HEK293 (cell line): ENCODE results near the gene BORCS6.
A peak's percentile ranks its signal among the peaks of the same experiment; 100 is the strongest.

Experiments
- BCL6B ChIP-seq: fragments of 450-650 bp; formaldehyde crosslinking; IDR thresholded peaks from 2 replicates; pipeline ENCODE4 v1.5.1; 2017; ENCODE audit warnings: missing biosample characterization, missing genetic modification characterization
- CTCF ChIP-seq: fragments of 450-650 bp; formaldehyde crosslinking; IDR thresholded peaks from 2 replicates; pipeline ENCODE4 v1.5.1; 2016; ENCODE audit warnings: missing biosample characterization, missing genetic modification characterization
- GLIS2 ChIP-seq: fragments of 450-650 bp; formaldehyde crosslinking; IDR thresholded peaks from 2 replicates; pipeline ENCODE4 v1.5.1; 2016; ENCODE audit warnings: missing biosample characterization, missing genetic modification characterization
- KLF9 ChIP-seq: fragments of 450-650 bp; formaldehyde crosslinking; IDR thresholded peaks from 2 replicates; pipeline ENCODE4 v1.5.1; 2016; ENCODE audit warnings: missing biosample characterization, missing genetic modification characterization, low read depth
- PBX3 ChIP-seq: sonication (generic); formaldehyde crosslinking; IDR thresholded peaks from 2 replicates; pipeline ENCODE4 v1.8.1; 2022; ENCODE audit warnings: mild to moderate bottlenecking, moderate library complexity, missing genetic modification reagents
- PRDM4 ChIP-seq: fragments of 450-650 bp; formaldehyde crosslinking; IDR thresholded peaks from 2 replicates; pipeline ENCODE4 v1.5.1; 2017; ENCODE audit warnings: missing biosample characterization, missing genetic modification characterization
- PRDM6 ChIP-seq: fragments of 450-650 bp; formaldehyde crosslinking; IDR thresholded peaks from 2 replicates; pipeline ENCODE4 v1.5.1; 2017; ENCODE audit warnings: missing biosample characterization, missing genetic modification characterization
- SALL2 ChIP-seq: fragments of 450-650 bp; formaldehyde crosslinking; IDR thresholded peaks from 2 replicates; pipeline ENCODE4 v1.5.0; 2017; ENCODE audit warnings: missing biosample characterization, mild to moderate bottlenecking, missing genetic modification characterization, borderline replicate concordance
- ZBTB11 ChIP-seq: fragments of 450-650 bp; formaldehyde crosslinking; conservative IDR thresholded peaks from 2 replicates; pipeline ENCODE4 v1.5.1; 2016; ENCODE audit warnings: low read depth, missing biosample characterization, missing genetic modification characterization
- ZBTB26 ChIP-seq: fragments of 450-650 bp; formaldehyde crosslinking; optimal IDR thresholded peaks from 2 replicates; pipeline ENCODE3; 2016; ENCODE audit warnings: missing biosample characterization, mild to moderate bottlenecking, missing genetic modification characterization
- ZBTB48 ChIP-seq: fragments of 450-650 bp; formaldehyde crosslinking; IDR thresholded peaks from 2 replicates; pipeline ENCODE4 v1.5.1; 2016; ENCODE audit warnings: missing biosample characterization, missing genetic modification characterization
- ZBTB8A ChIP-seq: fragments of 450-650 bp; formaldehyde crosslinking; IDR thresholded peaks from 2 replicates; pipeline ENCODE4 v1.5.1; 2016; ENCODE audit warnings: missing biosample characterization, missing genetic modification characterization
- ZNF302 ChIP-seq: fragments of 450-650 bp; formaldehyde crosslinking; IDR thresholded peaks from 2 replicates; pipeline ENCODE4 v1.5.1; 2016; ENCODE audit warnings: missing biosample characterization, missing genetic modification characterization, low read depth
- ZNF366 ChIP-seq: fragments of 450-650 bp; formaldehyde crosslinking; conservative IDR thresholded peaks from 2 replicates; pipeline ENCODE4 v1.5.1; 2016; ENCODE audit warnings: missing biosample characterization, missing genetic modification characterization
- ZNF391 ChIP-seq: fragments of 450-650 bp; formaldehyde crosslinking; IDR thresholded peaks from 2 replicates; pipeline ENCODE4 v1.5.1; 2016; ENCODE audit warnings: low read depth, missing biosample characterization, missing genetic modification characterization, borderline replicate concordance
- ZNF404 ChIP-seq: fragments of 450-650 bp; formaldehyde crosslinking; IDR thresholded peaks from 2 replicates; pipeline ENCODE4 v1.5.1; 2017; ENCODE audit warnings: missing biosample characterization, missing genetic modification characterization
- ZNF48 ChIP-seq: fragments of 450-650 bp; formaldehyde crosslinking; IDR thresholded peaks from 2 replicates; pipeline ENCODE4 v1.5.1; 2016; ENCODE audit warnings: missing biosample characterization, missing genetic modification characterization
- ZNF639 ChIP-seq: fragments of 450-650 bp; formaldehyde crosslinking; IDR thresholded peaks from 2 replicates; pipeline ENCODE4 v1.5.1; 2016; ENCODE audit warnings: missing biosample characterization, missing genetic modification characterization
- ZNF701 ChIP-seq: fragments of 450-650 bp; formaldehyde crosslinking; IDR thresholded peaks from 2 replicates; pipeline ENCODE4 v1.5.1; 2016; ENCODE audit warnings: missing biosample characterization, missing genetic modification characterization
- ZNF830 ChIP-seq: fragments of 450-650 bp; IDR thresholded peaks from 2 replicates; pipeline ENCODE4 v1.5.0; 2018; ENCODE audit warnings: missing biosample characterization, missing genetic modification characterization, low read depth, mild to moderate bottlenecking, moderate library complexity

Gene BORCS6

GRCh38 chr17:8138672-8139371 is 51.2 kb downstream of the BORCS6 start (continued):
- peak; percentile 92 for TF ChIP-seq CTCF
- TF ChIP-seq PBX3, result peak; percentile 80; the same call in 1 of the 2 replicates
- TF ChIP-seq ZNF404 (tag by site-specific recombination), result 0 out of 2 replicates have a peak, but pooled peaks have one; percentile 17
- TF ChIP-seq ZBTB26 (tag by site-specific recombination), result peak; percentile 66
- peak; percentile 98 for TF ChIP-seq ZNF366 (tag by site-specific recombination)
- peak; percentile 43 for TF ChIP-seq PRDM4
- peak; percentile 70; the same call in 1 of the 2 replicates for TF ChIP-seq ZNF639 (tag by site-specific recombination)
- 0 out of 2 replicates have a peak, but pooled peaks have one; percentile 33 for TF ChIP-seq ZBTB11 (tag by site-specific recombination)
- peak; percentile 56; the same call in 1 of the 2 replicates for TF ChIP-seq KLF9 (tag by site-specific recombination)
- TF ChIP-seq SALL2, result no peak
- TF ChIP-seq ZNF48 (tag by site-specific recombination), result no peak
- peak; percentile 64 for TF ChIP-seq PRDM6 (tag by site-specific recombination)
- no peak; the same call in 1 of the 2 replicates for TF ChIP-seq ZNF391
- no peak for TF ChIP-seq ZNF302 (tag by site-specific recombination)
- TF ChIP-seq ZNF701 (tag by site-specific recombination), result no peak
- peak; percentile 96 for TF ChIP-seq ZBTB8A (tag by site-specific recombination)
- TF ChIP-seq ZBTB48 (tag by site-specific recombination), result peak; percentile 83
- 0 out of 2 replicates have a peak, but pooled peaks have one; percentile 23 for TF ChIP-seq GLIS2 (tag by site-specific recombination)
- TF ChIP-seq ZNF830 (tag by site-specific recombination), result no peak
- no peak for TF ChIP-seq BCL6B (tag by site-specific recombination)
